Esophagus muscularis mucosa (tissue), 3 donors: ENCODE measurements around the gene IGF1R.

ENCODE experiments used
- CTCF ChIP-seq, 3 experiments: fragments of 200-600 bp in 2 of 3; fragments of 450-650 bp in 1 of 3; sonication (generic) in 2 of 3; IDR thresholded peaks; one replicate each; pipeline ENCODE4 v1.5.1; 2017 to 2019; ENCODE audit warnings: antibody characterized with exemption in 3 of 3, mild to moderate bottlenecking in 2 of 3, moderate library complexity in 1 of 3
- POLR2AphosphoS5 ChIP-seq, 2 donors: sonication (generic); formaldehyde crosslinking; IDR thresholded peaks; one replicate each; pipeline ENCODE4 v1.6.1; 2017; ENCODE audit warnings: antibody characterized with exemption in 2 of 2

GRCh38 chr15:98874773-98875172 lies 226.4 kb downstream of the IGF1R start:
- no peak for TF ChIP-seq CTCF (IDR thresholded peaks at IDR 0.05)
- no peak for TF ChIP-seq POLR2AphosphoS5 (IDR thresholded peaks at IDR 0.05)
